ENCODE measurements around the gene HLA-DRA.

DNA sequence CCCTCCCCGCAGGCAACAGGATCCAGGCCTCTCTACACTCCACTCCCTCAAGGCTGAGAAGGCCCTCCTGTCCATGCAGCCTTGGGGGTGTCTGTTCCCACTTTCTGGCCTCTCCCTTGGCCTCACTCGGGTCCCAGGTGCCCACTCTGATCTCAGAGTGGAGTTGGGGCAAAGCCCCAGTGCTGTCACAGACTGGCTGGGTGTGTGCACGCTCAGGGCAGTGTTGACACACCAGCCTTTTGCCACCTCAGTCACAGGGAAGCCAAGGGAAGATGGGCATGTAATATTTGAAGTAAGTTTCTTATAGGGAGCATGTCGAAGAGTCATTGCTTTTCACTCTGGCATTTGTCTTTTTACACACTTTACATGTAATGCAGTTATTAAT, 44.9 kb downstream of the HLA-DRA start:
- TF ChIP-seq POLR2A (conservative IDR thresholded peaks at IDR 0.05) (no peak), POLR2AphosphoS5 (IDR thresholded peaks at IDR 0.05; ENCODE audit: control insufficient read depth, insufficient read depth, low read depth, low read length) (no peak), TCF3 (CRISPR knock-in tag; IDR thresholded peaks at IDR 0.05) (no peak), SOX6 (IDR thresholded peaks at IDR 0.05) (no peak), ZNF175 (CRISPR knock-in tag; IDR thresholded peaks at IDR 0.05; ENCODE audit: low read depth) (no peak), KDM5B (IDR thresholded peaks at IDR 0.05; ENCODE audit: insufficient replicate concordance, low read depth, low read length) (no peak), ELF4 (CRISPR knock-in tag; IDR thresholded peaks at IDR 0.05) (no peak), RAD21 (CRISPR knock-in tag; conservative IDR thresholded peaks at IDR 0.05 in 1 of 2, IDR thresholded peaks at IDR 0.05 in 1 of 2) (no peak), HMG20A (CRISPR knock-in tag; conservative IDR thresholded peaks at IDR 0.05) (no peak), EZH2 (IDR thresholded peaks at IDR 0.05; ENCODE audit: borderline replicate concordance, low read depth, low read length) (no peak), MYC (IDR thresholded peaks at IDR 0.05; ENCODE audit: low read depth, low read length) (no peak), MYC (CRISPR knock-in tag; IDR thresholded peaks at IDR 0.05; ENCODE audit: borderline replicate concordance, low read depth) (no peak)
